ENCODE data around the gene ANKLE2. TPM values are rescaled to one million over a fixed set of nuclear protein-coding genes. Genes with fewer than 3 reads are reported as not detected.
"Not testable (repeated sequence)": the region's sequence is repeated elsewhere in the genome, so short reads cannot be mapped to it uniquely, and the experiment has no call there.

The ANKLE2 gene
- total RNA-seq, 1 donor: 97.8 TPM

GRCh38 chr12:132692030-132692429 is 69.6 kb downstream of the ANKLE2 start:
- DNase-seq (ENCODE audit: low read depth in 2 of 3, low spot score in 2 of 3): not testable (repeated sequence)

- no peak for DNase-seq (ENCODE audit: low read depth in 2 of 3, low spot score in 2 of 3)
Observed at GRCh38 chr12:132690112-132690511, 71.5 kb downstream of the ANKLE2 start.

- no peak for DNase-seq (ENCODE audit: low read depth in 2 of 3, low spot score in 2 of 3)
Observed at GRCh38 chr12:132689227-132689626, 72.4 kb downstream of the ANKLE2 start.

GRCh38 chr12:132687211-132688164 is 74.1 kb downstream of the ANKLE2 start, which contains the start of the genes POLE and PXMP2:
Gene POLE, minus strand, starts transcription at chr12:132687342. Its CDS starts 27 bp downstream, at chr12:132687315.
Gene PXMP2, plus strand, starts transcription at chr12:132687587. Its CDS starts 84 bp downstream, at chr12:132687671.
- peak; percentile 86 to 97 (median 97) for DNase-seq (ENCODE audit: low read depth in 2 of 3, low spot score in 2 of 3)

- DNase-seq (ENCODE audit: low read depth in 2 of 3, low spot score in 2 of 3): no peak
Observed at GRCh38 chr12:132686825-132687210, 74.8 kb downstream of the ANKLE2 start.

- no peak for DNase-seq (ENCODE audit: low read depth in 2 of 3, low spot score in 2 of 3)
Observed at GRCh38 chr12:132685400-132685799, 76.2 kb downstream of the ANKLE2 start.

GRCh38 chr12:132677492-132677891 is 84.1 kb downstream of the ANKLE2 start:
- no peak for DNase-seq (ENCODE audit: low read depth in 2 of 3, low spot score in 2 of 3)

- DNase-seq (ENCODE audit: low read depth in 2 of 3, low spot score in 2 of 3): no peak
Observed at GRCh38 chr12:132675757-132676432, 85.7 kb downstream of the ANKLE2 start.

Small RNA genes lying within 50 kb of the gene (small RNA-seq; reads per million reads assigned to genes)
- not detected for gene RNA5SP379

Other genes starting within 250 kb of the ANKLE2 start
- 0.54 TPM for gene LRCOL1, start 151.2 kb downstream of the ANKLE2 start, total RNA-seq
- gene P2RX2, start 143.1 kb downstream of the ANKLE2 start, total RNA-seq: not detected
- gene POLE, start 74.5 kb downstream of the ANKLE2 start, total RNA-seq: 108 TPM
- gene PXMP2, start 74.2 kb downstream of the ANKLE2 start, total RNA-seq: 21.0 TPM
- gene PGAM5, start 51.0 kb downstream of the ANKLE2 start, total RNA-seq: 61.7 TPM
- gene GOLGA3, start 67.0 kb upstream of the ANKLE2 start, total RNA-seq: 50.4 TPM
- gene CHFR, start 125.8 kb upstream of the ANKLE2 start, total RNA-seq: 29.9 TPM
- 4.3 TPM for gene ZNF605, start 194.5 kb upstream of the ANKLE2 start, total RNA-seq
- gene ZNF26, start 224.5 kb upstream of the ANKLE2 start, total RNA-seq: 59.0 TPM

Measured in hematopoietic multipotent progenitor cell (in vitro differentiated cells).